HG02798 (cell line): ENCODE measurements around the gene ZNF223.

Source experiments
- ATAC-seq: cut with Tn5 transposase; IDR thresholded peaks from one replicate; pipeline ENCODE4 v1.9.1; 2021; ENCODE audit warnings: mild to moderate bottlenecking; ENCODE audit not compliant: unreplicated experiment, poor library complexity

ZNF223 gene

DNA sequence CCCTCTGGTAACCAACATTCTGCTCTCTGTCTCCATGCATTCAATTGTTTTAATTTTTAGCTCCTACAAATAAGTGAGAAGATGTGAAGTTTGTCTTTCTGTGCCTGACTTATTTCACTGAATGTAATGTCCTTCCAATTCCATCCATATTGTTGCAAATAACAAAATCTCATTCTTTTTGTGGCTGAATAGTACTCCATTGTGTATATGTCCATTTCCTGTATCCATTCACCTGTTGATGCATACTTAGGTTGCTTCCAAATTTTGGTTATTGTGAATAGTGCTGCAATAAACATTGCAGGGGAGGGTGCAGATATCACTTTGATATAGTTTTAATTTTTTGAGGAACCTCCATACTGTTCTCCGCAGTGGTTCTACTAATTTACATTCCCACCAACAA lies 17.6 kb downstream of the ZNF223 start:
- no peak for ATAC-seq

DNA sequence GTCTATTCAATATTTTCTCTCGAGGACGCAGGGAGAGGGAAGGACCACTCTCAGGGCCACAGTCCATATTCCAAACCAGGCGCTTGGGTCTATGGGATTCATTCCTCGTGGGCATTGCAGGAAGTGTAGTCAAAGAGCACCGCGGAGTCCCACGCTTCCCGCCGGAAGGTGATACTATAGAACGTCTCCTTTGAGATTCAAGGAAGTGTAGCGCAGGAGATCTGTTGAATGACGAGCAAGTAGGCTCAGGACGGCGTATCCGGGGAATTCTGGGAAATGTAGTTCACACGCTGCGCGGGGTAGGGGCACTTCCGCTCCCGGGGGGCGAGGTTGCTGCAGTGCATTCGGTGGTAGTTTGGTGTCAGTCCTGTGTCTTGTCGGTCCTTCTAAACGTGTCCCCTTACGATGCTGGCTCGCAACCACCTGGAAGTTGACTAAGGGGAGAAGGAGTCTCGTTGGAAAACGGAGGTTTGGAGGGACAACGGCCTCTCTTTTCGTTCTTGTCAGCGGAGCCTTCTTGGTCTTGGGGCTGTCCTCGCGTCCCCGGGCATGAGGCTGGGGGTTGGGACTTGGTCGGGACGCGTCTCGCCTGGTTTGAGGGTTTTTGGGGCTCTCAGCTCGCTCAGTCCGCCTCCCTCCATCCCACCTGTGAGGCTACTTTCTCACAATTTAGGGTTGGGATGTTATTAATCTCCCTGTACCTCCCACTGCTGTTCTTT lies 20.1 kb downstream of the ZNF223 start, which contains the start of gene ZNF284:
ZNF284 (plus strand) TSS at position 336 of the 719 bp plus-strand sequence. CDS start 4,231 bp downstream, outside the sequence.
- ATAC-seq = peak; percentile 95

DNA sequence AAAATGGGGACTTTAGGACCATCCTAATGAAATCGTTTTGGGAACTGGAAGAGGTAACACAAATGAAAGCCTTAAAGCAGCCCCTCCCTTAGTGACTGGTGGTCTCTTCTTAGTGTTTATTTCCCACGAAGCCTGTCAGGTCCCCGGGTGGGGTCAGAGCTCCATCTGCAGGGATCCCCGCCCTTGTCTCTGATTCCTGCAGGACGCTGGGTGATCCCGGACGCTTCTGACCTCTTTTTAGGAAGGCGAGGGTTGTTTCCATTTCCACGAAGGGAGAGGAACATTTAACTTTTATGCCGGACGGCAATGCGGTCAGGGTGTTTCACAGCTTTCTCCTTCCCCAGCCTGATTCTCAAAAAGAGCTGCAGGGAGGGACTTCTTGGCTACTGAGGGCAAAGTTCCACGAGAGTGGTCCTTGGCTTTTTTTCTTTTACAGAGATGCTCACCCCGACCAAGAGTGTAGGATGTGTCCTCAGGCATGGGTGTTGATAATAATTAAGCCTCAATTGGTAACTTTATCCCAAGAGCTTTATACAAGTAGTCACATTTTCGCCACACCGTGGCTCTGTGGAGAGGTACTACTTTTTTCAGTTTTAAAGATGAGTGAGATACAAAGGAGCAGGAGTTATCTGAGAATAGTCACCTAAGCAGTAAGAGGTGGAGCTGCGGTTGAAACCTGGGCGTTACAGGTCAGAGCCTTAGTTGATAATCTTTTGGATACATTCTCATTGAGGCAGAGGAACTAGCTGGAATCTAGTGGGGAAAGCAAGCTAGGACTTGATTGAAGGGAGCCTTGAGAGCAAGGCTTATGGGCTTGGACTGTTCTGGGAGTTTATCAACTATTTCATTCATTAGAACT lies 20.9 kb downstream of the ZNF223 start:
- no peak for ATAC-seq

DNA sequence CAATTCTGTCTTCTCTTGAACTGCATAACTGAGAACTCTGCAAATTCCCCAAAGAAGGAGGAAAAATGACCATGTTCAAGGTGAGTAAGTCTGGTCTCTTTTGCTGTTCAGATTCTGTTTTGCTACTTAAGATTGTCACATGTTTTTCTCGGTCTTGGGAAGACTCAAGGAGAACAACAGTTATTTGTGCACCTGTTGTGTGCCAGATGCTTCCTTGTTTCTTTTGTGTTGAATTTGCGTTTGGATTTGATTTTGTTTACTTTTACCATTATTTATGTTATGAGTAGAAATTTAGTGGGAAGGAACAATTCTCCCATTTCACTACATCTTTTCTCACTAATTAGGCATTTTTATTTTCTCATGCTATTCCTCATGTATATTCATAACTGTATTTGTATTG lies 24.5 kb downstream of the ZNF223 start:
- ATAC-seq = no peak

DNA sequence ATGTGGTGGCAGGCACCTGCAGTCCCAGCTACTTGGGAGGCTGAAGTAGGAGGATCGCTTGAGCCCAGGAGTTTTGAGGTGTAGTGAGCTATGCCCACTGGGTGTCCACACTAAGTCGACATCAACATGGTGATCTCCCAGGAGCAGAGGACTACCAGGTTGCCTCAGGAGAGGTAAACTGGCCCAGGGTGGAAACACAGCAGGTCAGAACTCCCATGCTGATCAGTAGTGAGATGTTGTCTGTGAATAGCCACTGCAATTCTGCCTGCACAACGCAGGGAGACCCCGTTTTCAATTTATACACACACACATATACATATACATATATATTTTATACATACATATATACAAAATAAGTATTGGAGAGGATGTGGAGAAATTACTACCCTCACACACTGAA lies 40.3 kb downstream of the ZNF223 start:
- ATAC-seq = no peak

DNA sequence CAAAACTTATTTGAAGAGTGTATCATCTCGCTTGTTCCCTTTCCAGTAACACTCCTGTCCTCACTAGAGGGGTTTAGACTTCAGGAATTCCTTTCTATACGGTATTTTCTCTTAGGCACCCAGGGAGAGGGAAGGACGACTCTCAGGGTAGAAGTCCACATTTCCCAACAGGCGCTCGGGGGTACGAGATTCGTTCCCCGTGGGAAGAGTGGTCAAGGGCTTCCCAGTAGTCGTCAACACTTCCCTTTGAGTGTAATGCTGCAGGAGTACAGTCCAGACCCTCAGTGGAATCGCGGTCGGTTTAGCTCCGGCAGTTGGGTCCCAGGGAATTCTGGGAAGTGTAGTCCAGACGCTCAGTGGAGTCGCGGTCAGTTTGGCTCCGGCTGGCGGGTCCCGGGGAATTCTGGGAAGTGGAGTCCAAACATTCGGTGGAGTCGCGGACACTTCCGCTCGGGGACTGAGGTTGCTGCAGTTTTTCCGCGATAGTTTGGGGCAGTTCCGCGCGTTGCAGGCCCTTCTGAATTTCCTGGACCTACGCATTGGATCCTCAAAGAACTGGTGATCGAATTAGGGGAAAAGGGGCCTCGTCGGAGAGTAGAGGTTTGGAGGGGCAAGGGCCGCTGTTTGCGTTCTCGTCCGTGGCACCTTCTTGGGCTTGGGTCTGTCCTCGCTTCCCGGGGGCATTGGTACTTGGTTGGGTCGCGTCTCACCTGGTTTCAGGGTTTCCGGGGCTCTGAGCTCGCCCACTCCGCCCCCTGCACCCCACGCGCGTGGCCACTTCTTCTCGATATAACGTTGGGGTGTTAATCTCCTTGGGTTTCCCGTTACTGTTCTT lies 42.3 kb downstream of the ZNF223 start, which contains the start of gene ZNF224:
ZNF224 (plus strand) TSS at position 431 of the 835 bp plus-strand sequence. CDS start 3,513 bp downstream, outside the sequence.
- peak; percentile 93 for ATAC-seq

DNA sequence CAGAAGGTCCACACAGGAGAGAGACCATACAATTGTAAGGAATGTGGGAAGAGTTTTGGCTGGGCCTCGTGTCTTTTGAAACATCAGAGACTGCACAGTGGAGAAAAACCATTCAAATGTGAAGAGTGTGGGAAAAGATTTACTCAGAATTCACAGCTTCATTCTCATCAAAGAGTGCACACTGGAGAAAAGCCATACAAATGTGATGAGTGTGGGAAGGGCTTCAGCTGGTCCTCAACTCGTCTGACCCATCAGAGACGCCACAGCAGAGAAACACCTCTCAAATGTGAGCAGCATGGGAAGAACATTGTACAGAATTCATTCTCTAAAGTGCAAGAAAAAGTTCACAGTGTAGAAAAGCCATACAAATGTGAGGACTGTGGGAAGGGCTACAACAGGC lies 55.9 kb downstream of the ZNF223 start:
- ATAC-seq = no peak

DNA sequence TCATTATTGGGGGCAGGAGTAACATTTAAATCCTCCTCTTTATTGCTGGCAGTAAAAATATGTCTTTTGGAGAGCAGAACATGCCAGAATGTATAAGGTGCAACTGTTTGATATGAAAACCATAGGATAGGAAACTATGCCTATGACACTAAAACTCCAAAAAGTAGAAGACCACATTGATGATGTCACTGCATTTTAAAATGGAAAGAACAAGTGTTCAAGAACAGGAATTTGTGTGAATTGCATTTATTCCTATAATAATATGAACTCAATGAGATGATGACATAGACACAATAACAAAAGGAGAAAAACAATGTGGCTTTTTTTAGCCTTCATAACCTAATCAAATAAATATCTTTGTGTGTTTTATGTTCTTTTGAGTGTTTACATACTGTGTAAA lies 57.6 kb downstream of the ZNF223 start:
- ATAC-seq = no peak

DNA sequence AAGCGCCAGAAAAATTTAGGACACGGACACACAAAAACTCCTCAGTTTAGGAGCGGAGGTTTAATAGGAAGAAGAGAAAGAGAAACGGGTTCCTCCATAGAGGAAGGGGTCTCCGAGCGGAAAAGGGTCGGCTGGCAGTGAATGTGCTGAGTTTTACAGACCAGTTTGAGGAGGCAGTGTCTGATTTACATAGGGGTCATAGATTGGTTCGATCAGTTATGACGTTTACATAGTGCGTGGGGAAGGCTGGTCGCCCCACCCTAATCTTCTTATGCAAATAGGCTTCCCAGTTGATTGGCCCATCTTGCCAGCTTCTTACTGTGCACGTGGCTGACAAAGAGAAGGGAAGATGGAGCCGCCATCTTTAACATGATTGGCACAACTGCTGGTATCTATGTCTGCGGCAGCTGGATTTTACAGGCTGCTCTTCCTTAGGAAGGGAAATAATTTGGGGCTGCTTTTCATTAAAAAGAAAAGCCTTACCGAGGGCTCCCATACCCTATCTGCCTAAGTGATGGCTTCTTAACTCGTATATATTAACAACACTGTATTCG lies 60.2 kb downstream of the ZNF223 start:
- no peak for ATAC-seq

DNA sequence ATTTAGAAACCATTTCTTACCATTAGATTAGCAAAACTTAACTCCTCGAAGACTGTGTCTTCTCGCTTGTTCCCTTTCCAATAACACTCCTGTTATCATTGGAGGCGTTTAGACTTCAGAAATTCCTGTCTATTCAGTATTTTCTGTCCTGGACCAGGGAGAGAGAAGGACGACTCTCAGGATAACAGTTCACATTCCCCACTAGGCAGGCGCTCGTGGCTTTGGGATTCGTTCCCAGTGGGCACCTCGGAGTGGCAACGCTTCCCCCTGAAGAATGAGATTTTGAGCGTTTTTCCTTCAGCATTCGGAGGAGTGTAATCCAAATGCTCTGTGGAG lies 60.9 kb downstream of the ZNF223 start:
- no peak for ATAC-seq

DNA sequence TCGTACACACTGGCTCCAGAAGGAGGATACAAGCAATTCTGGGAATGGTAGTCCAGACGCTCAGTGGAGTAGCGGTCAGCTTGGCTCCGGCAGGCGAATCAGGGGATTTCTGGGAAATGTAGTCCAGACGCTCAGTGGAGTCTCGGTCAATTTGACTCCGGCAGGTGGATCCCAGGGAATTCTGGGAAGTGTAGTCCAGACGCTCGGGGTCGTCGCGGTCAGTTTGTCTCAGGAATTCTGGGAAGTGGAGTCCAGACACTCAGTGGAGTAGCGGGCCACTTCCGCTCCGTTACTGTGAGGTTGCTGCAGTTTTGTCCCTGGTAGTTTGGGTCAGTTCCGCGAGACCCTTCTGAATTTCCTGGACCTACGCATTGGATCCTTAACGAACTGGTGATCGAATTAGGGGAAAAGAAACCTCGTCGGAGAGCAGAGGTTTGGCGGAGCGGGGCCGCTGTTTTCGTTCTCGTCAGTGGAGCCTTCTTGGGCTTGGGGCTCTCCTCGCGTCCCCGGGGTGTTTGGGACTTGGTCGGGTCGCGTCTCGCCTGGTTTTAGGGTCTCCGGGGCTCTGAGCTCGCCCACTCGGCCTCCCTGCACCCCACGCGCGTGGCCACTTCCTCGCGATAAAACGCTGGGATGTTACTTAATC lies 61.4 kb downstream of the ZNF223 start, which contains the start of gene ZNF225:
ZNF225 (plus strand) TSS at position 262 of the 646 bp plus-strand sequence. CDS start 2,429 bp downstream, outside the sequence.
- ATAC-seq = peak; percentile 98

DNA sequence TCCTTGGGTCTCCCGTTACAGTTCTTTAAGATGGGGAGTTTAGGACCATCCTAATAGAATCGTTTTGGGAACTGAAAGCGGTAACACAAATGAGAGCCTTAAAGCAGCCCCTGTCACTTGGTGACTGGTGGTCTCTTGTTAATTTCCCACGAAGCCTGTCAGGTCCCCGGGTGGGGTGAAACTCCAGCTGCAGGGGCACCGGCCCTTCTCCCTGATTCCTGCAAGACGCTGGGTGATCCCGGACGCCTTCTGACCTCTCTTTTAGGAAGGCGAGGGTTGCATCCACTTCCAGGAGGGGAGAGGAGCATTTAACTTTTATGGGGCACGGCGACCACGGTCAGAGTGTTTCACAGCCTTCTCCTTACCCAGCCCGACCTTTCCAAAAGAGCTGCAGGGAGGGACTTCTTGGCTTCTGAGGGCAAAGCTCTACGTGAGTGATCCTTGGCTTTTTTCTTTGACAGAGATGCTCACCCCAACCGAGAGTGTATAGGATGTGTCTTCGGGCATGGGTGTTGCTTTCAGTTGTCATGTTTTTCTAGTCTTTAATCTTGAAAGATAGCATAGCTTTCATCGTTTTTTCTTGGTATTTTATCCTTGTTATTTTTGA lies 62.1 kb downstream of the ZNF223 start:
- peak; percentile 13 for ATAC-seq
